Hematopoietic multipotent progenitor cell treated with erythropoietin and hydrocortisone succinate and interleukin-3 and kit ligand, for 6 days (in vitro differentiated cells): ENCODE data around the gene MEAF6.
A peak's percentile ranks its signal among the peaks of the same experiment; 100 is the strongest.

Source experiments
- DNase-seq: peaks from one replicate; pipeline ENCODE4 v3.0.0-alpha.2; 2015

MEAF6 gene

DNA sequence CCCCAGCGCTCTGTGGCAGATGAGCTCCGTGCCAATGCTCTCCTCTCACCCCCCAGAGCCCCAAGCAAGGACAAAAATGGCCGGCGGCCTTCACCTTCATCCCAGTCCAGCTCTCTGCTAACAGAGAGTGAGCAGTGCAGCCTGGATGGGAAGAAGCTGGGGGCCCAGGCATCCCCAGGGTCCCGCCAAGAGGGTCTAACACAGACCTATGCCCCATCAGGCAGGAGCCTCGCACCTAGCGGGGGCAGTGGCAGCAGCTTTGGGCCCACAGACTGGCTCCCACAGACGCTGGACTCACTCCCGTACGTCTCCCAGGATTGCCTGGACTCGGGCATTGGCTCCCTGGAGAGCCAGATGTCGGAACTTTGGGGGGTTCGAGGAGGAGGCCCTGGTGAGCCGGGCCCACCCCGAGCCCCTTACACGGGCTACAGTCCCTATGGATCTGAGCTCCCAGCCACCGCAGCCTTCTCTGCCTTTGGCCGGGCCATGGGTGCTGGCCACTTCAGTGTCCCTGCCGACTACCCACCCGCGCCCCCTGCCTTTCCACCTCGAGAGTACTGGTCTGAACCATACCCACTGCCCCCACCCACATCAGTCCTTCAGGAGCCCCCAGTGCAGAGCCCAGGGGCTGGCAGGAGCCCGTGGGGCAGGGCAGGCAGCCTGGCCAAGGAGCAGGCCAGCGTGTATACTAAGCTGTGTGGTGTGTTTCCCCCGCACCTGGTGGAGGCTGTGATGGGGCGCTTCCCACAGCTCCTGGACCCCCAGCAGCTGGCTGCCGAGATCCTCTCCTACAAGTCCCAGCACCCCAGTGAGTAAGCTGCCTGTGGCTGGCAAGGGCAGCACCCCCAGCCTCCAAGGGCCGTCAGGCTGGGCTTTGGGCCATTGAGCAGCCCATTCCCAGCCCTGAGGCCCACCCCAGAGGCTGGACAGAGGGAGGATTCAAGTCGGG lies 31.5 kb downstream of the MEAF6 start:
- no peak for DNase-seq

- no peak for DNase-seq
Measured at GRCh38 chr1:37482004-37482785, 32.4 kb downstream of the MEAF6 start.

GRCh38 chr1:37481289-37482003 lies 33.1 kb downstream of the MEAF6 start:
- DNase-seq, result no peak

DNA sequence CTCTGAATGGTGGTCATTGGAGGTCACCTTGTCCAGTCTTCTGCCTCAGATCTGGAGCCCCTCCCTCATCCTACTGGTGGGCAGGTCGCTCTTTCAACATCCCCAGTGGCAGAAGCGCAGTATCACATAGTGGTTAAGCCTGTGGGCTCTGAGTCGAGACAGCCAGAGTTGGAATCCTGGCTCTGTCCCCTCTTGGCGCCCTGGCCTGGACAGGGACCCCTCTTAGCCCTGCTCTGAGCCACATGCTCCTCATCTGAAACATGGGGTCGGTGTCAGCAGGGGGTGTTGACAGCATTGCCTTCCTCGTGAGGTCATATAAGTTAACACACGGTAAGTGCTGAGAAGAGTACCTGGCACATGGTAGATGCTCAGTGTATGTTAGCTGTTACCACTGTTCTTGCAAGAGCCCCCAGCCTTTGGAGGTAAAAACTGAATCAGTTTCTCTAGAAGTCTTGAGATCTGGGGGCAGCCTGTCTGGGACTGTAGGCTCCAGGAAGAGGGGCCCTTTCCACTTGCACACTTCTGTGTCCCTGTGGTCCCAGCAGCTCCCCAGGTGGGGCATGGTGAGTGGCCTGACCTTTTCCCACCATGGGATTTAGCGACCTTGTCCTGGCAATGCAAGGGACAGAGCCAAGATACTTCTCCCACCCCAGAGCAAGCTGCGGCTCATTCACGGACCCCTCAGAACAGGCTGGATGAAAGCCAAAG lies 33.8 kb downstream of the MEAF6 start:
- no peak for DNase-seq

GRCh38 chr1:37480125-37480466 lies 34.5 kb downstream of the MEAF6 start:
- no peak for DNase-seq

DNA sequence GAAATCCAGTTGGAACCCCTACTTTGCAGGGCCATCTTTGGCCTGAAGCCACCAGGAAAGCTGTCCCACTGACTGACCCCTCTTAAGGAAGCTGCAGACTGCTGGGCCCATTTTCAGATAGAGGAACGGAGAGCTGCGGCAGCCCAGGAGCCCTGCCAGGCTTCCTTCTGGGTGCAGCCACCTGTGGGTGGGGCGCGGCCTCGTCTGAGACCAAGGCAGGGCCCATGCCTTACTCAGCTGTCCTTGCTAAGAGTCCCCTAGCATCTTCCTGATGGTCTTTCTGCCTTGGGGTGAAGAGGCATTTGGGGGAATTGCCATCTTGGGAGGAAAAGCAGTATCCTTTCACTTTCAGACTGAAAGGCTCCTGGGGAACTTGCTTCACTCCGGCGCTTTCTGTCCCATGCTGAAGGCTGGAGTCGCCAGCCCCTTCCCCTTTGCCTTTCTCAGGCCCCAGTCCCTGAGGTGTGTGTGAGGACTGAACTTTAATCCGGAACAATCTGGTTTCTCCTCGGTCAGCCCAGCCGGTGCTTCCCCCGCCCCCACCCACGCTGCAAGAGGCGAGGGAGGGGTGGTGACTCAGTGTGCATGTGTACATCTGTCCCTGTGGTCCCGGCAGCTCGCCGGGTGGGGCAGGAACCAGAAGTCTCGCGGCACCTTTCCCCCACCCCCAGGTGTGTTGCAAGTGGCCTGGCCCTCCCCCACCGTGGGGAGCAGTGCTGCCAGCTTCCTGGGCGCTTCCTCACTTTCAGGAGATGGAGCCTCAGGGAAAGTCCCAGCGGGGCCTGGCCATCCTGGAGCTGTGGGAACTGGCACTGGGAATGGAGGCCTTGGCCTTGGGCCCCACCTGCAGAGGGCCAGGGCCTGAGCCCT lies 35.1 kb downstream of the MEAF6 start:
- DNase-seq, result peak; percentile 88

GRCh38 chr1:37478890-37479254 lies 35.7 kb downstream of the MEAF6 start:
- DNase-seq, result peak; percentile 66

DNA sequence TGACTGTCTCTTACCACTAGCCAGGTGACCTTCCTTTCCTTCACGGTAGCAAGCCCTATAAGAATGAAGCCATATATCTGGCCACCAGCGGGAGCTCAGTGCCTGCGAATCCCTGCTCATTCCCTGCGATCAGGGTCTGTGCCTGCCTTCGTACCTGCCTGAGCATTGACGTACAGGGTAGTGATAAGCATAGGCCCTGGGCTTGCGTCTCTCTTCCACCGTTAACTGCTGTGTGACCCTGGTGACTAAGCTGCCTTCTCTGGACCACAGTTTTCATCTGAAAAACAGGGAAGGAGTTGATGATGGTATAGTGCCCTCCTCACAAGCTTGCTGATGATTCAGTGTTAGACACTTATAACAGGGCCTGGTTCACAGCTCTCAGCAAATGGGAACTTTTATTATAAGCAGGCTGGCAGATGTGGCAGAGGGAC lies 36.1 kb downstream of the MEAF6 start:
- DNase-seq, result no peak

- DNase-seq, result no peak
Measured at GRCh38 chr1:37477946-37478345, 36.6 kb downstream of the MEAF6 start.

- DNase-seq, result peak; percentile 42
Measured at GRCh38 chr1:37477198-37477931, 37.2 kb downstream of the MEAF6 start.

DNA sequence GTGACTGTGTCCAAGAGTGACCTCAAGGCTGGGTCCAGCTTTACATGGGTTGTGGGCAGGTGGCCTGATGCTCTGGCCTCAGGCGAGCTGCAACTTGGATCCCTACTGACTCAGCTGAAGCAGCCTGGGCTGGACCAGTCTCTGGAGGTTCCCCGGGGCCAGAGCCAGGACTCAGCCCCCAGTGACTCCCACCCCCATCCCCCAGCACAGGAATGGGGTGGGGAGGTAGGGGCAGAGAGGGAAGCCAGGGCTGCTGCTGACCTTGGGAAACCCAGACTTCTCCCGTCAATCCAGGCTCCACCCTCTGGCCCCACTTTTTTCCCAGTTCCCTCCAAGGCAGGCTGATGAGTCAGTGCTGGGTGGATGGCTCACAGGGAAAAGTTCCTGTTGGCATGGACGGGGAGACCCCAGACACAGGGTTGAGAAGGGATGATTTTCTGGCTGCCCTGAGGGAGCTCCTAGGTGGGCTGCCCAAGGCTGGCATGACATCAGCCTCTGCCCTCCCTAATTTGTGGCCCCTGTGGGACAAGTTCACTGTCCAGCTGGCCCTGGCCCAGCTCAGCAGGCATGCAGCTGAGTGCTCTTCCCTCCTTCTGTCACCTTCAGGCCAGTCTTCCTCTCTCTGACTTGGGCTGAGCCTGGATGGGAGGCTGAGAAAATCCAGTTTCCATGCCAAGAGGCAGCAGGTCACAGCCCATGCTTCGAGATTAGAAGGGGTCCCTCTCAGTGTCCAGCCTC lies 37.9 kb downstream of the MEAF6 start:
- no peak for DNase-seq

DNA sequence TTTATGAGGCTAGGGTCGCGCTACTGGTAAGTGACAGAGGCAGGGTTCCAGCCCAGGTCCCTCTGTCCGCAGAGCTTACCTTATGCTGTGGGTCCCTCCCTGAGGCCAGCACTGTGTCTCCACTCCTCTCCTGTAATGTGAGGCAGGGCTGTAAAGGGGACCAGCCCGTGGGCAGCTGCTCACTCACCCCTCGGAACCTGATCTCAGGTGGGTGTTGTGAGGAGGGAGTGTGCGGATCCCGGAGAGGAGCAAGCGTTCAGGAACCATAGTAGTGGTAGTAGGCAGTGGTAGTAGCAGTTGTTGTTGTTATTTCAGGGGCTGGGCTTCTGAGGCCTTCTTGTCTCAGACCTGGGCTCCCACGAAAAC lies 38.5 kb downstream of the MEAF6 start:
- DNase-seq, result no peak

GRCh38 chr1:37475380-37476086 lies 39.0 kb downstream of the MEAF6 start:
- no peak for DNase-seq

GRCh38 chr1:37474697-37475379 lies 39.7 kb downstream of the MEAF6 start:
- no peak for DNase-seq

- peak; percentile 92 for DNase-seq
Measured at GRCh38 chr1:37474046-37474696, 40.4 kb downstream of the MEAF6 start, which contains the start of gene ZC3H12A. Gene ZC3H12A, plus strand, starts transcription at chr1:37474580. Its CDS starts 917 bp downstream, at chr1:37475497.

DNA sequence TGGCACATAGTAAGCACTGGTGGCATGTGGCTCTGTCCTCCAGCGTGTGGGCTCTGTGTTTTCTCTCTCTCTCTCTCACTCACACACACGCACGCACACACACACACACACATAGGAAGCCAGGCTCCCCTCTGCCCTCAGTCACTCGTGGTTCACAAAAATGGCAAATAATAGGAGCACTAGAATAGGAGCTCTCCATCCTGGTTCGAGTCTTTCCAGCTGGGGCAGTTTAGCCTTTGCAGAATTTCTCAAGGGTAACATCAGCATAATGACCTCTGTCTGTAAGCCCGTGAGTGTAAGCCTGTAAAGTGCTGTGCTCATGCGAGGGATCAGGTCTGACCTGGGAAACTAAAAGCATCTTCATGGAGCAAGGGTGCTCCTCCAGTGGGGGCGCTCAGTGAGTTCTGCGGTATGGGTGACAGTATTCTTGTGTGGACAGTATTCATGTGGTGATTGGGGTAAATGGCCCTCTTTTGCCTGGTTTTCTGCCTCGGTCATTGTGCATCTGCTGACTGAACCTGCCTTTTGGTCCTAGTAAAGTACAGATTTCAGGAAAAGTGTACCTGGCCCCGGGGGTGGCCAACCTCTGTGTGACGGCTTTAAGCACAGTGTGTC lies 41.0 kb downstream of the MEAF6 start:
- DNase-seq, result peak; percentile 55

DNA sequence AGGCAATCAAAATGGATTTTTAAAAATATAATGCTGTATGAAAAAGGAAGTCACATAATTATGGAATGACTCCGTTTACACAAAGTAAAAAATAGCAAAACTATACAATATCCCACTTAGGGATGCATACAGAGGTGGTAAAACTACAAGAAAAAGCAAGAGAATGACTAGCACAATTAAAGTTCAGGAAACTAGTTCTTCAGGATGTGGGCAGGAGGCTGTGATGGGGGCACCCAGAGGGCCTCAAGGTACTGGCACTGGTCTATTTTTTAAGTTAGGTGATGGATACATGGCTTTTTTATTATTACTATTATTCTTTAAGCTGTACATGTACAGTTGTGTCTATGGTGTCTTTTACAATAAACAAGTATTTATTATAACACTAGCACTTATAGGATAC lies 41.6 kb downstream of the MEAF6 start:
- DNase-seq, result no peak

- DNase-seq, result no peak
Measured at GRCh38 chr1:37472281-37472680, 42.3 kb downstream of the MEAF6 start.
